Loucy (cell line): ENCODE measurements around the gene CNTRL.

ENCODE experiments used
- H2AFZ ChIP-seq: fragments of 200-600 bp; sonication (generic); 2 replicates; pipeline ENCODE4 v1.6.0; 2016; ENCODE audit warnings: antibody characterized with exemption, mild to moderate bottlenecking, low read length, moderate library complexity
- H3F3A ChIP-seq: fragments of 200-600 bp; 2 replicates; pipeline ENCODE4 v1.6.0; 2016; ENCODE audit warnings: antibody characterized with exemption, low read depth, mild to moderate bottlenecking
- H3K27me3 ChIP-seq: fragments of 200-600 bp; sonication (generic); 2 replicates; pipeline ENCODE4 v1.6.1; 2014; ENCODE audit warnings: low read length, mild to moderate bottlenecking; ENCODE audit not compliant: insufficient read depth, poor library complexity, severe bottlenecking
- H3K36me3 ChIP-seq: fragments of 200-600 bp; sonication (generic); 2 replicates; pipeline ENCODE4 v1.6.1; 2016; ENCODE audit warnings: low read length; ENCODE audit not compliant: insufficient read depth
- H3K4me1 ChIP-seq: fragments of 200-600 bp; sonication (generic); 2 replicates; pipeline ENCODE4 v1.5.1; 2014; ENCODE audit warnings: low read length, mild to moderate bottlenecking; ENCODE audit not compliant: insufficient read depth, poor library complexity, severe bottlenecking
- H3K4me2 ChIP-seq: fragments of 200-600 bp; sonication (generic); 2 replicates; pipeline ENCODE4 v1.6.0; 2014; ENCODE audit warnings: antibody characterized with exemption, low read length, low read depth, mild to moderate bottlenecking; ENCODE audit not compliant: poor library complexity, severe bottlenecking
- H3K4me3 ChIP-seq: fragments of 200-600 bp; sonication (generic); 2 replicates; pipeline ENCODE4 v1.5.1; 2014; ENCODE audit warnings: low read length, mild to moderate bottlenecking, mixed read lengths; ENCODE audit not compliant: poor library complexity, severe bottlenecking
- H3K79me2 ChIP-seq: fragments of 200-600 bp; sonication (generic); 2 replicates; pipeline ENCODE4 v1.6.1; 2014; ENCODE audit warnings: low read length; ENCODE audit not compliant: insufficient read depth
- H3K9ac ChIP-seq: fragments of 200-600 bp; sonication (generic); 2 replicates; pipeline ENCODE4 v1.6.0; 2014; ENCODE audit warnings: mild to moderate bottlenecking, low read depth, low read length, moderate library complexity; ENCODE audit not compliant: poor library complexity, severe bottlenecking
- H3K9me2 ChIP-seq: fragments of 200-600 bp; sonication (generic); replicated peaks from 2 replicates; pipeline ENCODE4 v1.6.1; 2016; ENCODE audit warnings: low read depth, low read length, mixed read lengths
- H3K9me3 ChIP-seq: fragments of 200-600 bp; sonication (generic); 2 replicates; pipeline ENCODE4 v1.6.1; 2014; ENCODE audit warnings: mild to moderate bottlenecking, antibody characterized with exemption, low read length, low read depth; ENCODE audit not compliant: insufficient read depth
- H4K20me1 ChIP-seq: fragments of 200-600 bp; sonication (generic); 2 replicates; pipeline ENCODE4 v1.6.0; 2014; ENCODE audit warnings: antibody characterized with exemption, low read length, mild to moderate bottlenecking; ENCODE audit not compliant: insufficient read depth, poor library complexity, severe bottlenecking
- EZH2phosphoT487 ChIP-seq: fragments of 200-600 bp; IDR thresholded peaks from 2 replicates; pipeline ENCODE4 v1.6.1; 2018; ENCODE audit warnings: antibody characterized with exemption, mild to moderate bottlenecking, moderate library complexity, borderline replicate concordance
- TF ChIP-seq, protein P1 (sequence below): fragments of 200-600 bp; sonication (generic); conservative IDR thresholded peaks from 2 replicates; pipeline ENCODE4 v1.5.1; 2014; ENCODE audit warnings: mild to moderate bottlenecking, antibody characterized with exemption, low read length

The CNTRL gene

GRCh38 chr9:121219530-121219929 is 144.8 kb downstream of the CNTRL start:
- H3K9ac ChIP-seq, result no peak overlapping the region
- TF ChIP-seq, protein P1, sequence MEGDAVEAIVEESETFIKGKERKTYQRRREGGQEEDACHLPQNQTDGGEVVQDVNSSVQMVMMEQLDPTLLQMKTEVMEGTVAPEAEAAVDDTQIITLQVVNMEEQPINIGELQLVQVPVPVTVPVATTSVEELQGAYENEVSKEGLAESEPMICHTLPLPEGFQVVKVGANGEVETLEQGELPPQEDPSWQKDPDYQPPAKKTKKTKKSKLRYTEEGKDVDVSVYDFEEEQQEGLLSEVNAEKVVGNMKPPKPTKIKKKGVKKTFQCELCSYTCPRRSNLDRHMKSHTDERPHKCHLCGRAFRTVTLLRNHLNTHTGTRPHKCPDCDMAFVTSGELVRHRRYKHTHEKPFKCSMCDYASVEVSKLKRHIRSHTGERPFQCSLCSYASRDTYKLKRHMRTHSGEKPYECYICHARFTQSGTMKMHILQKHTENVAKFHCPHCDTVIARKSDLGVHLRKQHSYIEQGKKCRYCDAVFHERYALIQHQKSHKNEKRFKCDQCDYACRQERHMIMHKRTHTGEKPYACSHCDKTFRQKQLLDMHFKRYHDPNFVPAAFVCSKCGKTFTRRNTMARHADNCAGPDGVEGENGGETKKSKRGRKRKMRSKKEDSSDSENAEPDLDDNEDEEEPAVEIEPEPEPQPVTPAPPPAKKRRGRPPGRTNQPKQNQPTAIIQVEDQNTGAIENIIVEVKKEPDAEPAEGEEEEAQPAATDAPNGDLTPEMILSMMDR, result no peak
- no peaks in the 10 kb centered on the region for H4K20me1 ChIP-seq
- H2AFZ ChIP-seq, result no peak overlapping the region
- no peaks in the 10 kb centered on the region for H3K9me2 ChIP-seq
- H3K4me2 ChIP-seq, result no peak overlapping the region
- H3K27me3 ChIP-seq, result no peaks in the 10 kb centered on the region
- H3K4me3 ChIP-seq, result no peak overlapping the region
- no peaks in the 10 kb centered on the region for H3F3A ChIP-seq
- no peaks in the 10 kb centered on the region for H3K9me3 ChIP-seq
- H3K36me3 ChIP-seq, result no peaks in the 10 kb centered on the region
- peaks cover 11% of the 10 kb centered on the region for H3K4me1 ChIP-seq
- no peaks in the 10 kb centered on the region for H3K79me2 ChIP-seq

- Histone ChIP-seq H2AFZ (no peak overlapping the region), H3F3A (no peaks in the 10 kb centered on the region), H3K4me1 (peaks cover 8% of the 10 kb centered on the region), H3K4me2 (no peak overlapping the region), H3K9ac (no peak overlapping the region), H3K4me3 (no peak overlapping the region), H3K27me3 (no peaks in the 10 kb centered on the region), H3K79me2 (no peaks in the 10 kb centered on the region), H3K36me3 (no peaks in the 10 kb centered on the region), H3K9me3 (no peaks in the 10 kb centered on the region), H3K9me2 (no peaks in the 10 kb centered on the region), H4K20me1 (no peaks in the 10 kb centered on the region)
- TF ChIP-seq, protein P1, result no peak
- TF ChIP-seq EZH2phosphoT487, result no peak
Observed at GRCh38 chr9:121220996-121221663, 146.4 kb downstream of the CNTRL start.

- Histone ChIP-seq H3F3A (no peaks in the 10 kb centered on the region), H3K36me3 (no peaks in the 10 kb centered on the region), H3K9me2 (no peaks in the 10 kb centered on the region), H4K20me1 (no peaks in the 10 kb centered on the region), H3K9ac (no peak overlapping the region), H3K4me1 (peaks cover 3% of the 10 kb centered on the region), H3K79me2 (no peaks in the 10 kb centered on the region), H2AFZ (no peak overlapping the region), H3K9me3 (no peaks in the 10 kb centered on the region), H3K4me3 (no peak overlapping the region), H3K4me2 (no peak overlapping the region), H3K27me3 (no peaks in the 10 kb centered on the region)
- TF ChIP-seq, protein P1, result no peak
- no peak for TF ChIP-seq EZH2phosphoT487
Observed at GRCh38 chr9:121221664-121222055, 146.9 kb downstream of the CNTRL start.
